ENCODE data around the gene DEPDC1.

The DEPDC1 gene

GRCh38 chr1:68454534-68454933 lies 42.3 kb downstream of the DEPDC1 start:
- no peaks in the 10 kb centered on the region for H3K4me1 Mint-ChIP-seq
- H3K4me3 Mint-ChIP-seq = no peak overlapping the region
- H3K27ac Mint-ChIP-seq = no peak overlapping the region
- H3K36me3 Mint-ChIP-seq = no peaks in the 10 kb centered on the region
- no peaks in the 10 kb centered on the region for H3K9me3 Mint-ChIP-seq
- DNase-seq = no peak
- CTCF ChIA-PET = no interaction called here
- no peaks in the 10 kb centered on the region for H3K27me3 Mint-ChIP-seq

DNA sequence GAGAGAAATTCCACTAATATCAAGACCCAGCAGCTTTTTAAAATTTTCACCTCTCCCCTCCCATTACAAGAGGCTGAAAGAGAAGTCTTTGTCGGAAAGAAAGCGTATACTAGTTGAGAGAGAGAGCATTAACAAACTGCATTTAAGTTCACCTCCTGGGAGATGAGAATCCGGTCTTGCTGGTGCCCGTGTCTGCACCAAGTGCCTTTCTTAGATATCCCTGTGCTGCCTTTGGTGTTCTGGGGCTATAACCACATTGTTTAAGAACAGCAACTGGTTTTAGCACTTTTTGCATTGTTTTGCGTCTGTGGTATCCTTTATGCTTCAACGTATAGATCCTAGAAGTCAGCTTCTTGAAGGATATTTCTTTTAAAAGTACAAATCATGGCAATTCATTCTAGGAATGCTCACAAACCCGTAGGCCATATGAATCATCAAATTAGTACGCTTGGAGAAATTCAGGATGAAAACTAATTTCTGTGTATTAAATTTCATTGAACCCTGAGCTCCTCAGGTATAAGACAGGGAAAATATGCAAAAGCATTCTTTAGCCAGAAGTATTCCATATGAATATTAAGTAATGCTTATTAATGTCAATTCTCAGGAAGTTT lies 43.7 kb downstream of the DEPDC1 start:
- Mint-ChIP-seq H3K4me3 (no peak overlapping the region), H3K4me1 (no peaks in the 10 kb centered on the region), H3K27ac (no peak overlapping the region), H3K9me3 (no peaks in the 10 kb centered on the region), H3K27me3 (no peaks in the 10 kb centered on the region), H3K36me3 (no peaks in the 10 kb centered on the region)
- CTCF ChIA-PET = no interaction called here
- DNase-seq = no peak

DNA sequence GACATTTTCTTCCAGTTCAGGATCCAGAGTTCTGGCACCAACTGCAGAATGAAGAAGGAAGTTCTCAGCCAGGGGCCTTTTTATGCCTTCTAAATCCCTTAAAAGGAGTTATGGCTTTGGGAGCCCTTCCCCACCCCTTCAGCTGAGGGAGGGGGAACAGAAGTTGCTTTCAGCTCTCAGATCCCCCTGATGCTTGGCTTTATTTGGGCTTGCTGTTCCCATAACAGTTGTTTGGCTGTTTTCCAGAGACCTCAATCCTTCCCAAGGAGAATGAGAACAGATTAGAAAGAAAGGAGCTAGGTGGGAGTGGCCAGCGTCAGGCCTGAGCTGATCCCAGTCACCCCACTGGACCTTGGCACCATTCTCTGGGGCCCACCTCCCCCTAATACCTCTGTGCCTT lies 47.0 kb downstream of the DEPDC1 start, which contains the start of gene RPE65:
Gene RPE65 (minus strand): TSS at position 54 of the 400 bp plus-strand sequence. CDS start 49 bp downstream, at position 5.
- Mint-ChIP-seq H3K9me3 (no peaks in the 10 kb centered on the region), H3K36me3 (no peaks in the 10 kb centered on the region), H3K4me1 (no peaks in the 10 kb centered on the region), H3K27ac (no peak within 1 kb of the TSS), H3K27me3 (no peaks in the 10 kb centered on the region), H3K4me3 (no peak within 1 kb of the TSS)
- no peak for DNase-seq
- CTCF ChIA-PET = no interaction called here

- DNase-seq = no peak
- no peaks in the 10 kb centered on the region for H3K9me3 Mint-ChIP-seq
- CTCF ChIA-PET = interaction anchor here (1.5 kb wide), 1 partner anchor 329 kb away, joined by 4 read pairs; no protein-coding TSS in a partner anchor
- H3K27ac Mint-ChIP-seq = no peak overlapping the region
- H3K4me1 Mint-ChIP-seq = no peaks in the 10 kb centered on the region
- H3K4me3 Mint-ChIP-seq = no peak overlapping the region
- H3K27me3 Mint-ChIP-seq = no peaks in the 10 kb centered on the region
- no peaks in the 10 kb centered on the region for H3K36me3 Mint-ChIP-seq
These were observed 48.5 kb downstream of the DEPDC1 start for GRCh38 chr1:68448365-68448764.

DNA sequence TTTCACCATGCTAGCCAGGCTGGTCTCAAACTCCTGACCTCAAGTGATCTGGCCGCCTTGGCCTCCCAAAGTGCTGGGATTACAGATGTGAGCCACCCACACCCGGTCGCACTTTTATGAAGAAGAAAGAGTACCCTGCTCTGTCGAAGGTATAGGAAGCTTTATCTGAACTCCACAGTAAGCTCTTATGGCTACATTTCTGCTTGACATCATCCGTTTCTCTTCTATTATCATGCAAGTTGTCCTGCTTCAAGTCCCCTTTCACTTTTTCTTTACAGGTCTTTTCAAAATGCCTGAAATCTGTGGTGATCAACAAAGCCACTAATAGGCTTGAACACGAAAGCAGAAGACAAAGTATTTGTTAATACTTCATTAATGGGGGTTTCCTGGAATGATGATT lies 51.2 kb downstream of the DEPDC1 start:
- H3K9me3 Mint-ChIP-seq = no peaks in the 10 kb centered on the region
- no peak for DNase-seq

DNA sequence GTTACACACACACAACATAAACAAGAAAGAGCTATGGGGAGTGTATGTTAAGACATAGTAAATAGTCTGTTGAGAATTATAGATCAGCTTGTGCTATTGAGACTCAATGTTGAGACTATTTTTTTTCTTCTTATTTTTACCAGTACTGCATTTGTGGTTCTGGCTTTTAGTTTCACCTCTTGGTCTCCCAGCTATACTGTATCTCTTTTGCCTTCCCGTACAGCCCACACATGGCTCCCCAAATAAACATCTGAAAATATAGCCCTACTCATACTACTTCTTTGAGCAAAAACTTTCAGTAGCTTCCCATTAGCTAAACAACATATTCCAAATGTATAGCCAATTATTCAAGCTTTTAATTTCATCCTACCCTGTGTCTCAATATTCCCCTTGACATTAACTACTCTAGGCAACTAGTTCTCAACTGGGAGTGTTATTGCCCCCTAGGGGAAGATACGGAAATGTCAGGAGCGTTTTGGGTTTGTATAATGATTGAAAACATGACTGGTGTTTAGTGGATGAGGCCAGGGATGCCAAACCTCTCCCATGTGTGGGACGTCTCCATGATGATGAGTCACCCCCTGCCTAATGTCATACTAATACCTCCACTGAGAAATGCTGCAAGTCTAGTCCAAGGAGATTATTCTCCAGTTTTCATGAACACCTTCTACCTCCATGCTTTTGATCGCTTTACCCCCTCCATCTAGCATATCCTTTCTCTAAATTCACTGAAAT lies 53.9 kb downstream of the DEPDC1 start:
- no peaks in the 10 kb centered on the region for H3K9me3 Mint-ChIP-seq
- peak; percentile 24 for DNase-seq
- H3K36me3 Mint-ChIP-seq = no peaks in the 10 kb centered on the region
- H3K4me3 Mint-ChIP-seq = no peak overlapping the region
- CTCF ChIA-PET = interaction anchor here (1.3 to 3.8 kb wide), 2 partner anchors 323 to 326 kb away, joined by 13 to 17 read pairs; no protein-coding TSS in a partner anchor
- H3K27ac Mint-ChIP-seq = no peak overlapping the region
- no peaks in the 10 kb centered on the region for H3K27me3 Mint-ChIP-seq
- no peaks in the 10 kb centered on the region for H3K4me1 Mint-ChIP-seq

More for the DNA sequence above, 51.2 kb downstream of the DEPDC1 start:
- no peaks in the 10 kb centered on the region for H3K27me3 Mint-ChIP-seq
- no peaks in the 10 kb centered on the region for H3K4me1 Mint-ChIP-seq
- no peaks in the 10 kb centered on the region for H3K36me3 Mint-ChIP-seq
- H3K27ac Mint-ChIP-seq = no peak overlapping the region
- CTCF ChIA-PET = no interaction called here
- no peak overlapping the region for H3K4me3 Mint-ChIP-seq

GRCh38 chr1:68442006-68442405 lies 54.9 kb downstream of the DEPDC1 start:
- Mint-ChIP-seq H3K27me3 (no peaks in the 10 kb centered on the region), H3K36me3 (no peaks in the 10 kb centered on the region), H3K27ac (no peak overlapping the region), H3K4me3 (no peak overlapping the region), H3K4me1 (no peaks in the 10 kb centered on the region), H3K9me3 (no peaks in the 10 kb centered on the region)
- DNase-seq = no peak
- CTCF ChIA-PET = interaction anchor here (1.3 to 3.8 kb wide), 2 partner anchors 322 to 325 kb away, joined by 13 to 17 read pairs; no protein-coding TSS in a partner anchor

- H3K9me3 Mint-ChIP-seq = no peaks in the 10 kb centered on the region
- CTCF ChIA-PET = interaction anchor here (0.6 kb wide), 1 partner anchor 8 kb away, joined by 3 read pairs; no protein-coding TSS in a partner anchor
- no peak overlapping the region for H3K27ac Mint-ChIP-seq
- H3K36me3 Mint-ChIP-seq = no peaks in the 10 kb centered on the region
- DNase-seq = no peak
- H3K4me1 Mint-ChIP-seq = no peaks in the 10 kb centered on the region
- no peak overlapping the region for H3K4me3 Mint-ChIP-seq
- H3K27me3 Mint-ChIP-seq = no peaks in the 10 kb centered on the region
These were observed 58.6 kb downstream of the DEPDC1 start for GRCh38 chr1:68438310-68438709.

DNA sequence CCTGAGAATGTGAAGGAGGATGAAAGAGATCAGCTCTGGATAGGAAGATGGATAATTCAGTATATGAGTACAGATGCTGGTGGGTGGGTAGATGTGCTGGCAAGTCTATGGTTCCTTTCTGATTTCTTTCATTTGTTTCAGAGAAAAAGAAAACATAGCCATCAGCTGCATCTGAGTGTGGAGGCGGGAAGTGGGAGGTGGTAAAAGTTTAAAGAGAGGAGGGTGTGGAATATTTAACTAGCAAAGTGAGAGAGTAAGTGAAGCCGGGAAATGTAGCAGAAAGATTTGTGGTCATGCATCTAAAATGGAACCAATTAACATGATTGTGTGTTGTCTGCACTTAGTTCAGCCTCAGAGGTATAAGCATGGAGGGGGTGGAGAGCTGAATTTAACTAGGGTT lies 63.5 kb downstream of the DEPDC1 start:
- Mint-ChIP-seq H3K4me1 (no peaks in the 10 kb centered on the region), H3K36me3 (no peaks in the 10 kb centered on the region), H3K4me3 (no peak overlapping the region), H3K9me3 (no peaks in the 10 kb centered on the region), H3K27me3 (no peaks in the 10 kb centered on the region), H3K27ac (no peak overlapping the region)
- DNase-seq = no peak
- CTCF ChIA-PET = no interaction called here

- Mint-ChIP-seq H3K4me3 (no peak overlapping the region), H3K36me3 (no peaks in the 10 kb centered on the region), H3K27ac (no peak overlapping the region), H3K27me3 (no peaks in the 10 kb centered on the region), H3K9me3 (no peaks in the 10 kb centered on the region), H3K4me1 (no peaks in the 10 kb centered on the region)
- CTCF ChIA-PET = no interaction called here
- no peak for DNase-seq
These were observed 65.8 kb downstream of the DEPDC1 start for GRCh38 chr1:68431076-68431475.

DNA sequence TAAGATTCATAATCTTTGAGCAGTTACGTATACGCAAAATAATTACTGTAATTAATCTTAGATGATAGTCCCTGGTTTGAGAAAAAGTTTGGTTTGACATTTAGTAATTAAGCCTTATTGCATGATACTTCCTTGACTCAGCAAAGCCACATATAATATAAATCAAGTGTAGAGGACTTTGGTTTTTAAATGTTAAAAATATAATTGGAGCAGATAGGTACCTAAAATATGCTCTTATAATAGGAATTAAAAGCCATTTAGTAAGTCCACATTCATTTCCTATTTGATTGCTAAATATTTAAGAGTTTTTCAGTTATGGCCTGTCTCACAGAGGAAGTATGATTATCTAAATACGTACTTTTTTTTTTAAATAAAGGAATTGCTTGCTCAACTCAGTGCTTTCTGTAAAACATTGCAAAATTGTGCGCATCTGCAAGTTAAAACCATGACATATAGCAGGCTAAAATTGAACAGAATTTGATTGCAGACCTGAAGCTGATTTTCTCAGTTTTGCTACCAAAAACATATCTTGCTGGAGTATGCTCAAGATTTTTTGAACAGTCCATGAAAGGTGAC lies 67.6 kb downstream of the DEPDC1 start:
- H3K4me3 Mint-ChIP-seq = no peak overlapping the region
- no peak for DNase-seq
- CTCF ChIA-PET = no interaction called here
- no peak overlapping the region for H3K27ac Mint-ChIP-seq
- H3K4me1 Mint-ChIP-seq = no peaks in the 10 kb centered on the region
- no peaks in the 10 kb centered on the region for H3K36me3 Mint-ChIP-seq
- H3K9me3 Mint-ChIP-seq = no peaks in the 10 kb centered on the region
- H3K27me3 Mint-ChIP-seq = no peaks in the 10 kb centered on the region

- no peaks in the 10 kb centered on the region for H3K9me3 Mint-ChIP-seq
- CTCF ChIA-PET = interaction anchor here (0.5 kb wide), 1 partner anchor 424 kb away, joined by 3 read pairs; no protein-coding TSS in a partner anchor
- no peaks in the 10 kb centered on the region for H3K4me1 Mint-ChIP-seq
- H3K27ac Mint-ChIP-seq = no peak overlapping the region
- no peak for DNase-seq
- H3K27me3 Mint-ChIP-seq = no peaks in the 10 kb centered on the region
- H3K4me3 Mint-ChIP-seq = no peak overlapping the region
- H3K36me3 Mint-ChIP-seq = no peaks in the 10 kb centered on the region
These were observed 70.3 kb downstream of the DEPDC1 start for GRCh38 chr1:68426594-68426993.

Data from activated naive CD4-positive, alpha-beta T cell treated with anti-CD3 and anti-CD28 coated beads, Interleukin-2, amount 10 ng/mL, durations not matched to agents 7 days and 5 days (primary cell).